Activated T-cell treated with anti-CD3 and anti-CD28 coated beads, Interleukin-2, amount 50 U/mL, for 72 hours (primary cell): ENCODE results near the gene PRTFDC1. TPM values are rescaled to one million over a fixed set of nuclear protein-coding genes. Genes with fewer than 3 reads are reported as not detected.

Experiments
- ATAC-seq, 2 donors: fragments of 150-1000 bp; cut with Tn5 transposase; replicated peaks in 1 of 2; 2 replicates each; pipeline ENCODE4 v1.10.0; 2021; ENCODE audit warnings: moderate library complexity in 2 of 2, mild to moderate bottlenecking in 1 of 2
- DNase-seq, 2 donors: peaks; one replicate each; pipeline ENCODE4 v3.0.0; 2021 to 2022; ENCODE audit warnings: mixed read lengths in 1 of 2
- H3K27ac Mint-ChIP-seq: one replicate; pipeline ENCODE4 v1.8.0; 2022; ENCODE audit warnings: mild to moderate bottlenecking, moderate library complexity, mixed read lengths
- H3K27me3 Mint-ChIP-seq: one replicate; pipeline ENCODE4 v1.8.0; 2022; ENCODE audit warnings: low read depth, mixed read lengths
- H3K36me3 Mint-ChIP-seq, 2 donors: one replicate each; pipeline ENCODE4 v1.8.0; 2022; ENCODE audit warnings: mixed read lengths in 2 of 2, mild to moderate bottlenecking in 1 of 2; ENCODE audit not compliant: insufficient read depth in 2 of 2
- H3K4me1 Mint-ChIP-seq: one replicate; pipeline ENCODE4 v1.8.0; 2022; ENCODE audit warnings: low read depth, mixed read lengths
- H3K4me3 Mint-ChIP-seq, 2 donors: one replicate each; pipeline ENCODE4 v1.8.0; 2022; ENCODE audit warnings: mild to moderate bottlenecking in 2 of 2, mixed read lengths in 2 of 2, moderate library complexity in 2 of 2
- H3K9me3 Mint-ChIP-seq, 2 donors: one replicate each; pipeline ENCODE4 v1.8.0; 2022; ENCODE audit warnings: mixed read lengths in 2 of 2
- total RNA-seq, 2 donors: library from RNA; stranded (reverse); gene quantifications; one replicate each; pipeline ENCODE4 v1.2.3, GENCODE V29; 2022

The PRTFDC1 gene
- total RNA-seq, 2 donors from 2014 or later: 0.46 to 0.49 TPM

- Mint-ChIP-seq H3K9me3 (peaks cover 6 to 8% of the 10 kb centered on the region in 2 donors), H3K4me1 (peaks cover 64% of the 10 kb centered on the region), H3K36me3 (peaks cover 9 to 11% of the 10 kb centered on the region in 2 donors), H3K4me3 (peak overlapping the region in 1 of 2 donors; percentile 30), H3K27me3 (no peaks in the 10 kb centered on the region), H3K27ac (no peak overlapping the region)
- DNase-seq (no peak), ATAC-seq (no peak)
Measured at GRCh38 chr10:24885551-24886289, 66.7 kb downstream of the PRTFDC1 start.

DNA sequence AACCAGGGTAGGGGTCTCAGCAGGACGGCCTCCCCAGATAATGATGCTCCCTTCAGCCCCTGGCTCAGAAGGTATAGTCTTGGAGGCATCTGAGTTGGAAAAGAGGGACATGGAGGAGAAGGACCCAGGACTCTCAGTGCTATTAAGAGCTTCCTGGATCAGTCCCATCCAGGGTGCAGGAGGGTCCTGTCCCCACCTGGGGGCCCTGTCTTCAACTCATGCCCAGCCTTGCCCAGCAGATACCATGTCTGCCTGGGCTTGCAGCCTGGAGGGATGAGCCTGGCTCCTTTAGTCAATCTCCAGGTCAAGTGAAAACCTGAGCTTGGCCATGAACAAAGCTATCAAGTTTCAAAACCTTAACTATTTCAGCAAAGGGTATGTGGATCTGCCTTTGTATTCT lies 67.6 kb downstream of the PRTFDC1 start:
- Mint-ChIP-seq H3K4me1 (peaks cover 62% of the 10 kb centered on the region), H3K27ac (no peak overlapping the region), H3K27me3 (no peaks in the 10 kb centered on the region), H3K36me3 (peaks cover 9 to 11% of the 10 kb centered on the region in 2 donors), H3K9me3 (peaks cover 6 to 8% of the 10 kb centered on the region in 2 donors), H3K4me3 (no peak overlapping the region)
- no peak for ATAC-seq
- no peak for DNase-seq

DNA sequence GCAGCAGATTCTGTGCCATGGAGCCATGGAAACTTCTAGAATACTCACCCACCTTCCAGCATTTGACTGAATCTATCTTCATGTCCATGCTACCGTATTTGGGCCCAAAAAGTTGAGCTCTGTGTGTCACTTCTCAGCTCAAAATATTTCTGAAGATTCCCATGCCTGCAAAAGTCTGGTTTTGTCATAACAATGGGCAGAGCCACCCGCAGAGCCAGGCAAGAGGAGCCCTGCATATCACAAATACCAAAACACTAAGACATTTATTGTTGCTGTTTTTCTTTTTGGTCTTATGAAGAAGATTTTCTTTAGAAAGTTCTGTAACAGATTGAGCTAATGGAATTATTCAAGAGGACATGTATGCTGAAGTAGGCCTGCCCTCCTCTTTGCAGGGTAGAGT lies 68.1 kb downstream of the PRTFDC1 start:
- no peak for DNase-seq
- H3K27me3 Mint-ChIP-seq: no peaks in the 10 kb centered on the region
- no peak for ATAC-seq
- no peak overlapping the region for H3K27ac Mint-ChIP-seq
- no peak overlapping the region for H3K4me3 Mint-ChIP-seq
- peaks cover 59% of the 10 kb centered on the region for H3K4me1 Mint-ChIP-seq
- peaks cover 6 to 7% of the 10 kb centered on the region in 2 donors for H3K9me3 Mint-ChIP-seq
- H3K36me3 Mint-ChIP-seq: peaks cover 9 to 11% of the 10 kb centered on the region in 2 donors

DNA sequence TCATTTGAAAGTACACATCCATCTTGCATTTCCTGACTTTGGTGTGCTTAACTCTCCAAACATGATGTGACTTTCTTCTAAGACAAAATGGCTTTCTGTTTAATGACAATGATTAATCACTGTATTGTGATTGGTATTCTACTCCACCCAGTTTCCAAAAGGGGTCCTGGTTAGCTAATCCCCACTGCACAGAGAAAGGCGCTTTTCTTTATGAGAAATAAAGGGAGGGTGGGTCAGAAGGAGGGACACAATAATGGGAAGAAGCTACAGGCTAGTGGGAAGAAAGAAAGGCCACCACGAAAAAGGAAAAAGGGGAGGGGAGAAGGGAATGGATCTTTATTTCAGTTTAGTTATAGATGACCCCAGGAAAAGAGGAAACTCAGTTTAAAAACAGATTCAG lies 69.2 kb downstream of the PRTFDC1 start:
- Mint-ChIP-seq H3K4me3 (peak overlapping the region in 1 of 2 donors; percentile 43), H3K27me3 (no peaks in the 10 kb centered on the region), H3K36me3 (peaks cover 9 to 11% of the 10 kb centered on the region in 2 donors), H3K27ac (no peak overlapping the region), H3K9me3 (peaks cover 6% of the 10 kb centered on the region in 2 donors), H3K4me1 (peaks cover 54% of the 10 kb centered on the region)
- no peak for DNase-seq
- ATAC-seq: no peak

DNA sequence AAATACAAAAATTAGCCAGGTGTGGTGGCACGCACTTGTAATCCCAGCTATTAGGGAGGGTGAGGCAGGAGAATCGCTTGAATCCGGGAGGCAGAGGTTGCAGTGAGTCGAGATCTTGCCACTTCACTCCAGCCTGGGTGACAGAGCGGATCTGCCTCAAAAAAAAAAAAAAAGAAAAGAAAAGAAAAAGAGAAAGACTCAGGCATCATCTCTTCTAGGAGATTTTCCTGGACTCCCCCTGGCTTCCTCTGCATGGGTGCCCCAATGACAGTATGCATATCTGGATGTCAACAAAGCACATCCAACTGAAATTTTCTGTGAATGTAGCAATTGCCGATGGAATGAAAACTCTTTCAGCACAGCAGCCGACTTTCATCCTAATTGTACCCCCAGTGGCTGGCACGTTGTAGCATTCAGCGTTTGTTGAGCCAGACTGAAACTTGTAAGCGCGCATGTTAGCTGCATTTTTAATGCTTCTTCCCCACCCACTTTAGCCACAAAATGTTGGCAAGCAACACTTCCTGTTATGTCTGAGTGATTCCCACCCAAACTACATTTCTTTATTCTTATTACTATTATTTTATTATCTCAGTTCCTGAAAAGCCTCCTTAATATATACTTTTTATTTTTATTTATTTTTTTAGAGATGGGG lies 70.2 kb downstream of the PRTFDC1 start:
- no peaks in the 10 kb centered on the region for H3K27me3 Mint-ChIP-seq
- peaks cover under 1 to 3% of the 10 kb centered on the region in 2 donors for H3K9me3 Mint-ChIP-seq
- peak; percentile 37 to 38 for DNase-seq
- peaks cover 44% of the 10 kb centered on the region for H3K4me1 Mint-ChIP-seq
- H3K27ac Mint-ChIP-seq: peak overlapping the region; percentile 8
- peak overlapping the region; percentile 45 to 60 for H3K4me3 Mint-ChIP-seq
- peaks cover 4 to 5% of the 10 kb centered on the region in 2 donors for H3K36me3 Mint-ChIP-seq
- ATAC-seq: peak; percentile 59 to 70

GRCh38 chr10:24879861-24880260 lies 72.5 kb downstream of the PRTFDC1 start:
- Mint-ChIP-seq H3K4me3 (no peak overlapping the region), H3K9me3 (peaks cover 2 to 5% of the 10 kb centered on the region in 2 donors), H3K27me3 (no peaks in the 10 kb centered on the region), H3K36me3 (peaks cover 5 to 11% of the 10 kb centered on the region in 2 donors), H3K4me1 (peaks cover 34% of the 10 kb centered on the region), H3K27ac (no peak overlapping the region)
- no peak for DNase-seq
- ATAC-seq: no peak

DNA sequence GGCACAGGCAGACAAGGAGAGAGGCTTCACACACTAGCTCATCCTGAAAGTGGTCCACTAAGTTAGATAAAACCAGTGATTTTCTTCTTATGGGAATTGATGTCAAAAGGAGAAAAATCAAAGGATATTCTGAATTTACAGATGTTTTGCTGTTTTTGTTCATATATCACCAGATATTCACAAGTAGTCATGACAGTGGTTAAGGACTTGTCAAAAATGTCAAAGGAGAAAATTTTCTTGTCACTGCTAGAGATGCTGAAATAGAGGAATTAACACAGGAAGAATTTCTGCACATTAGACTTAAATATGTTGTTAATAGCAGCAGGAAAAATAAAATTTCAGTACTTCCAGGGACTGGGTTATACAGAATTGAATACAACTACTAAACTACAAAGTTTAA lies 78.3 kb downstream of the PRTFDC1 start:
- ATAC-seq: no peak

DNA sequence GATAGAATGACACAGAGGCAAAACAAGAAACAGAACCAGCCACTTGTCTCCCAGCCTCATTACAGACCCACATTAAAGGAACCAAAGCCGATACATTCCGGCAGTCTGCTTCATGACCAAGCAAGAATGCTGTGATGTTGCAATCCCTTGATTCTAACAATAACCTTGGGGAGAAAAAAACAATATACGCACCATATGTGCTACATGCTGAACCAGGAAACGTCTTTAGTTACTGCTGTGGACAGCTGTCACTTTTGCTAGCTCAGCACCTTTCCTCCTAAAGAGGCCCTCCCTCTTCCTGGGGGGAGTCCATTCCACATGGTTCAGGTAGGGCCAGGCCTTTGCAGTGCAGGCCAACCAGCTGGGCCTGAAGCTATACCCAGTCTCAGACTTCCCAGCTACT lies 79.1 kb downstream of the PRTFDC1 start:
- H3K27ac Mint-ChIP-seq: no peak overlapping the region
- H3K9me3 Mint-ChIP-seq: peaks cover 2 to 6% of the 10 kb centered on the region in 2 donors
- DNase-seq (no peak), ATAC-seq (no peak)
- peaks cover 6% of the 10 kb centered on the region for H3K4me1 Mint-ChIP-seq
- peaks cover 9 to 11% of the 10 kb centered on the region in 2 donors for H3K36me3 Mint-ChIP-seq
- no peaks in the 10 kb centered on the region for H3K27me3 Mint-ChIP-seq
- no peak overlapping the region for H3K4me3 Mint-ChIP-seq

More for the DNA sequence above, 78.3 kb downstream of the PRTFDC1 start:
- H3K36me3 Mint-ChIP-seq: peaks cover 9 to 11% of the 10 kb centered on the region in 2 donors
- peaks cover 6% of the 10 kb centered on the region for H3K4me1 Mint-ChIP-seq
- DNase-seq: no peak
- peaks cover 2 to 6% of the 10 kb centered on the region in 2 donors for H3K9me3 Mint-ChIP-seq
- no peak overlapping the region for H3K27ac Mint-ChIP-seq
- H3K27me3 Mint-ChIP-seq: no peaks in the 10 kb centered on the region
- H3K4me3 Mint-ChIP-seq: no peak overlapping the region

DNA sequence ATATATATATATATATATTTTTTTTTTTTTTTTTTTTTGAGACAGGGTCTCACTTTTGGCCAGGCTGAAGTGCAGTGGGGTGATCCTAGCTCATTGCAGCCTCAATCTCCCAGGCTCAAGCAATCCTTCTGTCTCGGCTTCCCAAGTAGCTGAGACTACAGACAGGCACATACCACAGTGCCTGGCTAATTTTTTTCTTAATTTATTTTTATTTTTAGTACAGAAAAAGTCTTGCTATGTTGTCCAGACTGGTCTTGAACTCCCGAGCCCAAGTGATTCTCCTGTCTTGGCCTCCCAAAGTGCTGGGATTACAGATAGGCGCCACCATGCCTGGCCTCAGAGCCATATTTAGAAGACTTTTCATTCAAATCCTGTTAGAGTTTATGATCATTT lies 79.6 kb downstream of the PRTFDC1 start:
- Mint-ChIP-seq H3K27ac (no peak overlapping the region), H3K9me3 (peaks cover 2 to 6% of the 10 kb centered on the region in 2 donors), H3K27me3 (no peaks in the 10 kb centered on the region), H3K36me3 (peaks cover 9 to 11% of the 10 kb centered on the region in 2 donors), H3K4me1 (peaks cover 6% of the 10 kb centered on the region), H3K4me3 (no peak overlapping the region)
- ATAC-seq (no peak), DNase-seq (no peak)

DNA sequence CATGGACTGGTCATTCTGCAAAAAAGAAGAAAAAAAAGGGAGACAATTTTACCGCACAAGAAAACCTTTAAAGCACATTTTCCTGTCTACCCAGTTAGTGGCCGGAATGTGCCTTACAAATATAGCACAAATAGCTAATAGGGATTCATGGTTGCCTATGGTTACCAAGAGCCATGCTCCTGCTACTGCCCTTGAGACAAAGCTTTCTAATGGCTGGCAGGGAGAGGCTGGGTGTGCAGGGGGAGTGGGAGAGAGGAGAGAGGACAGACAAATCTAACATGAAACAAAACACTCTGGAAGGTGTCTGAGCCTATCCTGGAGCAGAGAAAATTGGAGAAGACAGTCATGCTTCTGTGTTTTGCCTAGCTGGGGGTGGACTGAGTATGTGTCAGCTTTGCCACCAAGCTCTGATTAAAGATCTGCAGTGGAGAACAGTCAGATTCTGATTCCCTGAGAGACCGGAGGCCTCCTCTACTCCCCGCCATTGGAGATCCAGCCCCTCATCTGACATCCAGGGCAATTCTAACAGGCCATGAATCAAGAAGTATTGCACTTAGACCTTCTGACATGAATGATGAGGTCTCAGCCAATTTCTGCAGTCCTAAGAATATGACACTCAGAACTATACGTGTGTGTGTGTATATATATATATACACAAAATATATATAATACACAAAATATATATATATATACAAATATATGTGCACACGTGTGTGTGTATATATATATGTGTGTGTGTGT lies 80.2 kb downstream of the PRTFDC1 start:
- ATAC-seq: no peak

GRCh38 chr10:24871011-24871935 lies 81.1 kb downstream of the PRTFDC1 start:
- no peak for ATAC-seq
- no peak overlapping the region for H3K27ac Mint-ChIP-seq
- peaks cover 18% of the 10 kb centered on the region for H3K4me1 Mint-ChIP-seq
- no peak overlapping the region for H3K4me3 Mint-ChIP-seq
- H3K36me3 Mint-ChIP-seq: peaks cover 7 to 9% of the 10 kb centered on the region in 2 donors
- peaks cover 2 to 6% of the 10 kb centered on the region in 2 donors for H3K9me3 Mint-ChIP-seq
- H3K27me3 Mint-ChIP-seq: no peaks in the 10 kb centered on the region
- no peak for DNase-seq

More for the DNA sequence above, 80.2 kb downstream of the PRTFDC1 start:
- DNase-seq: no peak
- Mint-ChIP-seq H3K36me3 (peaks cover 9 to 11% of the 10 kb centered on the region in 2 donors), H3K4me1 (peaks cover 9% of the 10 kb centered on the region), H3K27me3 (no peaks in the 10 kb centered on the region), H3K4me3 (no peak overlapping the region), H3K27ac (no peak overlapping the region), H3K9me3 (peaks cover 2 to 6% of the 10 kb centered on the region in 2 donors)

DNA sequence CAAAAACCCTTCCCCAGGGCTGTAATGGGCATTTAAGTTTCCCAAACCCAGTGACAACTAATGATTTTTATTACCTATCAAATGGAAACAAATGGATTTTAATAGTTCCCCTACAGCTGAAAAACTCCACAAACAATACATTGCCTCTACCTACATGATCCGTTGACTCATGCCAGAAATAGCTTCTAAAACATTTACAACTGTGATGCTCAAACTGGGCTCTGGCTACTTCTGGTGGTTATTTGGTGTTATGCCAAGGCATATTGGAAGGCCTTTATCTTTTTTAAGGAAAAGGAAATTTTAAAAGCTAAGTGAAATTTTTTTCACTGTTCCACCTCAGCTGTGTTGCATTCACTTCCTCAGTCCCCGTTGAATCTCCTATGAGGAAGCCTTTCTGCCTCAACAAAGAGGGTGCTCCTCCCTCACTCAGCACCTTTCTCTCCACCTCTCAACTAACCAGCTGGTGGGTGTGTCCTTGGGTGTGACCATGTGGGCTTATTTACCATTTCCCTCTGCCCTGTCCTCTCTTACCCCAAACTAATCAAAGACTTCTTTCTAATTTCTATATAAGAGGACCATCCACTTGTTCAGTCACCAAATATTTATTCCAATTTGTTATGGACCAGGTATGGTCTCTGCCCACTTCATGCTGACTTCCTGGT lies 82.9 kb downstream of the PRTFDC1 start:
- H3K36me3 Mint-ChIP-seq: peaks cover 3 to 4% of the 10 kb centered on the region in 2 donors
- ATAC-seq: no peak
- H3K4me3 Mint-ChIP-seq: no peak overlapping the region
- no peak overlapping the region for H3K27ac Mint-ChIP-seq
- peaks cover 31% of the 10 kb centered on the region for H3K4me1 Mint-ChIP-seq
- no peak for DNase-seq
- peaks cover 0 to 2% of the 10 kb centered on the region in 2 donors for H3K9me3 Mint-ChIP-seq
- no peaks in the 10 kb centered on the region for H3K27me3 Mint-ChIP-seq
